Lung (tissue), 12 donors: ENCODE measurements around the gene DPF1. TPM values are rescaled to one million over a fixed set of nuclear protein-coding genes. Genes with fewer than 3 reads are reported as not detected.

ENCODE experiments used
- ATAC-seq: fragments of 200-7000 bp; cut with Tn5 transposase; one replicate; pipeline ENCODE4 v1.9.1; 2020; ENCODE audit warnings: moderate number of reproducible peaks; ENCODE audit not compliant: insufficient read depth, low FRiP score
- DNase-seq, 3 donors: peaks; one replicate each; pipeline ENCODE4 v3.0.0-alpha.2; 2013 to 2017
- H3K27ac ChIP-seq, 2 donors: one replicate each; pipeline ENCODE4 v1.5.1; 2013; ENCODE audit warnings: mild to moderate bottlenecking in 2 of 2, moderate library complexity in 2 of 2, control low read depth in 1 of 2, inconsistent platforms in 1 of 2, low read depth in 1 of 2, low read length in 1 of 2
- H3K27me3 ChIP-seq, 3 donors: one replicate each; pipeline ENCODE4 v1.5.1; 2013; ENCODE audit warnings: low read length in 2 of 3; ENCODE audit not compliant: control insufficient read depth in 3 of 3, insufficient read depth in 3 of 3
- H3K36me3 ChIP-seq, 4 donors: one replicate each; pipeline ENCODE4 v1.5.1; 2013; ENCODE audit warnings: low read length in 4 of 4, mild to moderate bottlenecking in 1 of 4, moderate library complexity in 1 of 4; ENCODE audit not compliant: control insufficient read depth in 4 of 4, insufficient read depth in 4 of 4
- H3K4me1 ChIP-seq, 5 donors: one replicate each; pipeline ENCODE4 v1.5.1; 2013; ENCODE audit warnings: low read length in 5 of 5, mild to moderate bottlenecking in 2 of 5, moderate library complexity in 1 of 5; ENCODE audit not compliant: control insufficient read depth in 5 of 5, insufficient read depth in 5 of 5
- H3K4me3 ChIP-seq: one replicate; pipeline ENCODE4 v1.5.1; 2013; ENCODE audit warnings: mild to moderate bottlenecking, control low read depth, moderate library complexity
- H3K9ac ChIP-seq, 2 donors: one replicate each; pipeline ENCODE4 v1.5.1; 2013; ENCODE audit warnings: low read length in 2 of 2, control low read depth in 1 of 2; ENCODE audit not compliant: insufficient read depth in 1 of 2
- H3K9me3 ChIP-seq, 4 donors: one replicate each; pipeline ENCODE4 v1.5.1; 2013; ENCODE audit warnings: low read length in 3 of 4, mild to moderate bottlenecking in 1 of 4, moderate library complexity in 1 of 4; ENCODE audit not compliant: control insufficient read depth in 4 of 4, insufficient read depth in 3 of 4
- CTCF ChIP-seq: IDR thresholded peaks from 2 replicates; pipeline ENCODE4 v1.5.1; 2012; ENCODE audit warnings: mild to moderate bottlenecking; ENCODE audit errors: control extremely low read depth, extremely low read depth
- WGBS, 2 donors: extraction: QIAGEN DNeasy Blood & Tissue Kit; methylation state at CpG; one replicate each; pipeline ENCODE4 v1.1.7; 2013; 5-methylcytosine and 5-hydroxymethylcytosine counted together
- polyA plus RNA-seq, 2 donors: library from polyadenylated mRNA; stranded (reverse); fragments of 200-250 nt; gene quantifications; one replicate each; pipeline ENCODE4 v1.2.1, GENCODE V29; 2013
- total RNA-seq, 2 donors: library from RNA; depleted of rRNA in 1 of 2; stranded (reverse); fragments of >200 nt in 1 of 2; gene quantifications; one replicate each; pipeline ENCODE4 v1.2.1, GENCODE V29; 2014 to 2021
- donor health status: control.
- donor health status: control.
- donor health status: Bipolar disorder and iron deficiency.
- donor health status: healthy.
- donor health status: DM: yes; HTN: yes; CAD: no.

Gene DPF1
- total and polyA plus RNA-seq, 4 donors = 1.3 to 1.7 (median 1.4) TPM; not detected in 1

GRCh38 chr19:38229585-38230073, 5.6 kb upstream of the DPF1 start:
- Histone ChIP-seq H3K9ac (no peak overlapping the region), H3K36me3 (no peaks in the 10 kb centered on the region), H3K4me1 (peaks cover 0 to 7% (median 4%) of the 10 kb centered on the region in 5 donors), H3K27ac (no peak overlapping the region), H3K27me3 (peaks cover 0 to 19% (median 4%) of the 10 kb centered on the region in 3 donors), H3K4me3 (no peak overlapping the region), H3K9me3 (peaks cover 0 to 5% (median 0%) of the 10 kb centered on the region in 4 donors)
- TF ChIP-seq CTCF = no peak
- DNase-seq (peak; percentile 87 to 92 (median 88)), ATAC-seq (peak; percentile 39)
- WGBS, 2 donors = 1% methylated on average over 40 to 54 of the region's 54 CpGs

GRCh38 chr19:38228491-38229439, 4.7 kb upstream of the DPF1 start:
- 2 to 3% methylated on average over 67 to 80 of the region's 80 CpGs for WGBS, 2 donors
- Histone ChIP-seq H3K27me3 (peaks cover 0 to 19% (median 4%) of the 10 kb centered on the region in 3 donors), H3K9ac (no peak overlapping the region), H3K4me3 (no peak overlapping the region), H3K27ac (no peak overlapping the region), H3K36me3 (no peaks in the 10 kb centered on the region), H3K9me3 (peaks cover 0 to 5% (median 0%) of the 10 kb centered on the region in 4 donors), H3K4me1 (peaks cover 0 to 10% (median 4%) of the 10 kb centered on the region in 5 donors)
- DNase-seq (peak in 1 of 3 donors; percentile 40), ATAC-seq (no peak)
- no peak for TF ChIP-seq CTCF

GRCh38 chr19:38228005-38228377, 4.0 kb upstream of the DPF1 start:
- ATAC-seq (no peak), DNase-seq (no peak)
- Histone ChIP-seq H3K9ac (no peak overlapping the region), H3K36me3 (no peaks in the 10 kb centered on the region), H3K27me3 (peaks cover 3 to 22% (median 4%) of the 10 kb centered on the region in 3 donors), H3K27ac (no peak overlapping the region), H3K9me3 (peaks cover 0 to 5% (median 0%) of the 10 kb centered on the region in 4 donors), H3K4me1 (peaks cover 0 to 15% (median 4%) of the 10 kb centered on the region in 5 donors), H3K4me3 (no peak overlapping the region)
- WGBS, 2 donors = 11 to 17% methylated on average over 14 to 16 of the region's 16 CpGs
- TF ChIP-seq CTCF = no peak
